NCI-H187 treated with DMSO at 0.1 percent for 48 hours (cell line): ENCODE results near the gene TDRKH.
A peak's percentile ranks its signal among the peaks of the same experiment; 100 is the strongest.

ENCODE experiments used
- DNase-seq: peaks from one replicate; lab custom pipeline; 2025; lab: John Stamatoyannopoulos, UW

The TDRKH gene, protein sequence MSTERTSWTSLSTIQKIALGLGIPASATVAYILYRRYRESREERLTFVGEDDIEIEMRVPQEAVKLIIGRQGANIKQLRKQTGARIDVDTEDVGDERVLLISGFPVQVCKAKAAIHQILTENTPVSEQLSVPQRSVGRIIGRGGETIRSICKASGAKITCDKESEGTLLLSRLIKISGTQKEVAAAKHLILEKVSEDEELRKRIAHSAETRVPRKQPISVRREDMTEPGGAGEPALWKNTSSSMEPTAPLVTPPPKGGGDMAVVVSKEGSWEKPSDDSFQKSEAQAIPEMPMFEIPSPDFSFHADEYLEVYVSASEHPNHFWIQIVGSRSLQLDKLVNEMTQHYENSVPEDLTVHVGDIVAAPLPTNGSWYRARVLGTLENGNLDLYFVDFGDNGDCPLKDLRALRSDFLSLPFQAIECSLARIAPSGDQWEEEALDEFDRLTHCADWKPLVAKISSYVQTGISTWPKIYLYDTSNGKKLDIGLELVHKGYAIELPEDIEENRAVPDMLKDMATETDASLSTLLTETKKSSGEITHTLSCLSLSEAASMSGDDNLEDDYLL

DNA sequence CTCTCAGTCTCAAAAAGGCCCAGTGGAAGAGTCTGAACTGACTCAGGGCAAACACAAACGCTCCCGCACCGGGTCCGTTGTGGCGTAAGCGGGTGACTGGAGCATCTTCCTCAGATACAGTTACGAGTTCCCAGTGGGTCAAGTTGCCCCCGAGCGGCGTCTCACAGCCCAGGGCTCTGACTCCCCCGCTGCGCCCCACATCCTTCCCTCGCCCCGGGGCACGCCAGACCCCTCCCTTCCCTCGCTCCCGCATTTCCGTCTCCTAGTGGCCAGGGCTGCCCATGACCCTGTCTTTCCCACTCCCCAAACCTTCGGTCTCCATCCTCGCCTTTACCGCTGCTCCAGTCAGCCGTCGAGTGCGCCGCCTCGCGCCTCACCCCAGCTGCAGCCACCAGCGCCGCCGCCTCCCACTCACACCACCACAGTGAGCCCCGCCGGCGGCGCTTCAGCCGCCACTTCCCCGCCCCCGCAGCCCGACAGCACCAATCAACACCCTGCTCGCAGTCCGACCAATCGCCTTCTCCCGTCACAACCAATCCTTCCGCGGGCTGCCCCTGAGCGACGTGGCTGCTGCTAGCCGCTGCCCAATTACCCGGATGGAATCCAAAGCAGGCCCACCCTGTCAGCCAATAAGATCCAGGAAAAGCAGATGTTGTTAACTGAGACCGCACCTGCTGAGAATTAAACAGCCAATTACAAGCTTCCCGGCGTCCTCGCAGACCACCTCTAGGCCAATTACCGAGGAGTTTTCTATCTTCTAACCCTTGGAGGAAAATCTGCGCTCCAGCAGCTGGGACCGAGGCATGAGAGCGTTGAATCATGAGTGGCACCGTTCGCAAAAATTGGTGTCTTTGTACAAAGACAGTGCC, at the start of gene TDRKH:
Gene TDRKH (minus strand): TSS at position 430 of the 869 bp plus-strand sequence. CDS start 7,478 bp downstream, outside the sequence.
- peak; percentile 100 for DNase-seq

DNA sequence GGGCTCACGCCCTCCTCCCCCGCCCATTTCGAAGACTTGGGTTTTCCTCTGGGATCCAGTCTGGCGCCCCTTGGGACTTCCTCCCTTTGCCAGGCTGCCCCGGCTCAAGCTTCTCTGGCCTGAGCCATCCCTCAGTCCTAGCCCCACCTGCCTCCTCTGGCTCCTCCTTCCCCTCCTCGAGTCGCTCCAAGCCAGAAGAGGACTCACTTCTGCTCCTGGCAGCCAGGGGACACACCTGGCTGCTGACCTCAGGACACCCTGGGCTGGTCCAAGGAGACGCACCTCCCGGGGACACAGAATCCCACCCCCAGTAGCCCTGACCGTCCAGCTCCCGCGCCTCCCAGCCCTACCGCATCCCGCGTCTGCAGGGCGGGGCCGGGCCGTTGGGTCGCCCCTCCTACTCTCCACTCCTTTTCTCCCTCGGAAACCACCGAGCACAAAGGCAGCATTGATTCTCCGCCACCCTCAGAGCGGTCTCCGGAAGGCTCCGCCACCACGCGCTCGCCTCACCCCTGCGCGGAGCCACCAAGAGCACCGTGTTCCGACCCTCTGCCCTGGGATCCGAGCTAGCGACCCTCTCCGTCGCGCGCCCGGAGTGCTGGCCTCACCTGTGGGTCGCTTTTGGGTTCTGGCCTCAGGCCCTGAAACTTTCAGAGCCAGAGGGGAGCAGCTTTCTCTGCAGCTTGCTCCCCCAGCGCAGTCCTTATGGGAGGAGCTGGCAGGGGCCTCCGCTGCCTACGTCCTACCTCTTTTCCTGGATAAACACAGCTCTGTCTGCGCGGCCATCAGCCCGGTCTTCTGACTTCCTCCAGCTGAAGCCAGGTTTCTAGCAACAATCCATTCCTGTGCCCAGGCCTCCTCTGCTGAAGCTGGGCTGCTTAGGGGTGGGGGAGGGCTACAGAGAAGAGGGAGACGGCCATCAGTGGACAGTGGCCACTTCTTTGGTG, 49.4 kb upstream of the TDRKH start, which contains the start of gene C2CD4D:
Gene C2CD4D (minus strand): TSS at position 364 of the 947 bp plus-strand sequence. CDS start 831 bp downstream, outside the sequence.
- peak; percentile 47 for DNase-seq

DNA sequence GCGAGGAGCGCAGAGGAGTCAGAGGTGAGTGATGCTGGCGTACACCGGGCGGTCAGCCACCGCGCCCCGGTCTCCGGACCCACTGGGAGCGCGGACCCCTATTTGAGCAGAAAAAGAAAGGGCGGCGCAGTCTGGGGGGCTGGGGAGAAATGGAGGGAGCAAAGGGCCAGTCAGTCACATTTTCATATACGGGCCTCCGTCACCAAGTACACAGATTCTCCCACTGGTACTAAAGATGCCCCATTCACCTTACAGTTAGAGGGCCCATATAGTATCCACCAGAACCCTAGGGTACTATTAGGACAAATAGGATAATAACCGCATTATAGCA, 48.7 kb upstream of the TDRKH start:
- no peak for DNase-seq

DNA sequence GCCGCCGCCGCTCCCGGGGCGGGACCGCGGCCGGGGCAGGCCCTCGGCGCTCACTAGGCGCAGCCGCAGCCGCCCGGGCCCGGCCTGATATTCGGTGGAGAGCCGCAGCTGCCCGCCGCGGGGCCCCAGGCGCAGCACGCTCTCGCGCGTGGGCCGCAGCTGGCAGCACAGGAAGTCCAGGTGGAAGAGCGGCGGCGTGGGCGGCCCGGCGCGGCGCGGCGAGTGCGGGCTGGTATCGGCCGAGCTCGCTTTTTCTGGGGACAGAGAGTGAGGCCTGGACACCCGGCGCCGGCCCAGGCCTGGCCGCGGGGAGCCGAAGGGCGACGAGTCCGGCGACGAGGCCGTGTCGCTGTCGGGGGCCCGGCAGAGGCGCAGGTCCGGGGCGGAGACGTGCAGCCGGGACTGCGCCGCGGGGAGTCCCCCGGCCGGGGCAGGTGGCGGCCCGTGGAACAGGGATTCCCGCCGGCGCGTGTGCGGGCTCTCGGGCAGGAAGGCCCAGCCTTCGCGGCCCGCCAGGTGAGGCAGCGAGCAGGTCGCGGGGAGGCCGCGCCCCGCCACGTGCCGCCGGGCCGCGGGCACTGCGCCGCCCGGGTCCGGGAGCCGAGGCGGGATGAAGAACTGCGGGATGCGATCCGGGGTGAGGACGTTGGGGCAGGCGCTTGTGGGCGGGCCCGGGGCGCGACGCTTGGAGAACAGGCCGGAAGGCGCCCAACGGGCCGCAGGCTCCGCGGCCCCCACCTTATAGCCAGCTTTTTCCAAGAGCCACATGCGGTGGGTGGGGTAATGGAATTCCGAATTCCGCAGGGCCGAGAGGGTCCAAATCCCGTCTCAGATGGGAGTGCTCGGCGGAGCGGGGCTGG, 48.2 kb upstream of the TDRKH start:
- no peak for DNase-seq

DNA sequence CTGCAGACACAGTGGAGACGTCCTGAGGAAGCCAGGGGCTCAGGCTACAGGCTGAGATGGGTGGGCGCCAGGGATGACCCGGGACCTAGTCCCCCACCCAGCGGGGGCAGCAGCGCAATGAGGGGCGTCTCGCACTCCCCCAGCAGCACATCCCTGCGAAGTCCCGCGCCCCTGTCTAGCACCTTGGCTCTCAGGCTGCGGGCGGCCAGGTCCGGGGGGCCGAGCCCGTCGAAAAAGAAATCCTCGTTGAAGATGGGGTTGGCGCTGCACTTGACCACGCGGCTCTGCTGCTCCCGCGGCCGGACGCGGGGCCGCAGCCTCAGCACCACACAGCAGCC, 47.6 kb upstream of the TDRKH start:
- no peak for DNase-seq

DNA sequence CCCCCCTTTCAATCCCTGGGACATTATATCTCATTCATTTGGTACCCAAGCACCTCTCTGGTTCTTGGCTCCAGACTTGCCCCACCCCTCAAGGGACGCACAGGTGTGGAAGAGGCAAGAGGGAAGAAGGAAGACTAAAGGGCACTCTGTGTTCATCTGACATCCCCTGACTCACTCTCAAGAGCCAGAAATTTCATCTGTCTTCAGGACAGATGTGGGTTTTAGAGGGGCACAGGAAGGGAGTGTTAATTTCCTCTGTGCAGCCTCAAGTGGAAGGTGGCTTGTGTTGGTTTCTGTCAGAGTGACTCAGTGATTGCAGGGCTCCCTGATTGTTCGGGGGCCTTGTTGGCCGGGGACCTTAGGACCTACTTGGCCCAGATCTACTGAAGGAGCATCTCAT, 46.9 kb upstream of the TDRKH start:
- DNase-seq: no peak

DNA sequence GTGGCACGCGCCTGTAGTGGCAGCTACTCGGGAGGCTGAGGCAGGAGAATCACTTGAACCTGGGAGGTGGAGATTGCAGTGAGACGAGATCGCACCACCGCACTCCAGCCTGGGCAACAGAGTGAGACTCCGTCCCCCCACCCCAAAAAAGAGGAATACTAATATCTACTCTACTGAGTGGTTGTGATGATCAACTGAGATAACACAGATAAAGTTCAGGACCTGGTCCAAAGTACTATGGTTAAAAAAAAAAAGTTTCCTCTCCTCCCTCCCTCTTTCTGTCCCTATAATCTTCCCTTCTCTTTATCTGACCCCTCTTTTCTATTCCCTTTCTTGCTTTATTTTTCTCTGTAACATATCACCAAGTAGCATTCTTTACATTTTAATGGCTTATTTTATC, 45.3 kb upstream of the TDRKH start:
- no peak for DNase-seq

DNA sequence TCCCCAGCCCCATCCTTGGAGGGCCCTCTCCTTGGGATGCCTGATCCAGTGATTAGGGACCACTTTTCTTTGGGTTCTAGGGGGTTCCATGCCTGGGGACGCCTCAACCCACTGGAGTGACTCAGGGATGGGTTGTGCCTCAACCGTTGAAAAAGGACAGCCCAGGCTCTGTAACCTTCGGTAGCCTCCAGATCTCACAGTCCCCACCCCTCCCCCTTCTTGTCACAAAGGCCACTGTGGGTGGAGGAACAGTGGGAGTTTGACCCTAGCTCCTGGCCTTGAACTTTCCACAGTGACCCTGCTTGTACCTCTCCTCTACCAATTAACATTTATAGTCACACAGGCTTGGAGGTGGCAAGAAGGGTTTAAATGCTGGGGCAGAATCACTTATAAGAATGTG, 43.9 kb upstream of the TDRKH start:
- no peak for DNase-seq

DNA sequence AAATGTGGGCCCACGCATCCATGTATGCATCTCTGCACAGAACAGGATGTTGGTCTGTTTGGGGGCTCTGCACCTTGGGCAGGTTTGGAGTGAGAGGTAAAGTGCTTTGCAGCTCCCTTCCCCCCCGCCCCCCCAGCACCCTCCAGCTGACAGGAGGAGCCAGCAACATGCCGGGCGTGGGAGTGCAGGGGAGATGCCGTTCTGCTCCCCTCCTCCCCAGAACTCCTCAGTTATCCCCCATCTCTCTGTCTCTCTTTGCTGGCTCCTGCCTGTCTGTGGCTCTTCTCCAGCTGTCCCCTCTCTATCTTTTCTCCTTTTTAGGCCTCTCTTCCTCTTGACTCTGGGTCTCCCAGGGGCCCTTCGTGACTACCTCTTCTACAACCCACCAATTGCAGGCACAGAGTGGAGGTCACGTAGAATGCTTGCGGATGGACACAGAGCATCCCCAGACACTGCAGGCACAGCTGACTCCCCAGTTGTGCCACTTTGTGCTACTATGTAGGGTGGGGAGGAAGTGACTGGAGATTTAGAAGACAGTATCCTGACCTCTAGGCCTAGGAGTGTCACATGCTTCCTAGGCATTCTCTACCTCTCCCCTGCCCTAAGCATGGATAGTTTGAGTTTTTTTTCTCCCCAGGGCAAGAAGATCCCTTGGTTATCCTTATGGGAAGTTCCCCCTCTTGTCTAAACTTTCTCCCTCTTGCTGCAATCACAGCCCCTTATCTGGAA, 43.0 kb upstream of the TDRKH start:
- no peak for DNase-seq

DNA sequence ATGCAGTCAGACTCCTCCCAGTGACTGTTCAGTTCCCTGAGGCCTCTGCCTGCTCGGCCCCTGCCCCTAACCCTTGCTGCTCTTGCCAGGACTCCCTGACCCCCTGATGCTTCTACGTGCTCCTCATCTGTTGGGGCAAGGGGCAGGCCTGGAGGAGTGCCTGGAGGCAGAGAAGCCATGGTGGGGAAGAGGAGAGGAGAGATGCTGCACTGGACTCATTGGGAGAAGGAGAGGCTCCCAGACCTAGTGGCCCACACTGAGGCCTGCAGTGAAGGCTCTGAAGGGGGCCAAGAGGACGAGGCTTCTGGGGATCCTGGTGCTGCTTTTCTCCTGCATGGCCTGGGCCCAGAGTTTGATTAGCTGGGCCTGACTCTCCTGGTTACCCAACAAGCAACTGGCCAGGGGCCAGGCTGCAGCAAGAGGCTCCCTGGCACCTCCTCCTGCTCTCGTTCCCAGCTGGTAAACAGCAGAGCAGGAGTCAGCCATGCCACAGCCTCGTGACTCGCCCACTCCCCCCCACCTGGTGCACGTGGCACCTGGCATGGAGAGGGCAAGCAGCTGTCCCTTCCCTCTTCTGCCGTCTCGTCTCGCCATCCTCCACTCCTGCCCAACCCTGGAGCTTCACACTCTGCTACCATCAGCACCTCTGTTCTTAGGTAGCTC, 42.1 kb upstream of the TDRKH start:
- peak; percentile 48 for DNase-seq

DNA sequence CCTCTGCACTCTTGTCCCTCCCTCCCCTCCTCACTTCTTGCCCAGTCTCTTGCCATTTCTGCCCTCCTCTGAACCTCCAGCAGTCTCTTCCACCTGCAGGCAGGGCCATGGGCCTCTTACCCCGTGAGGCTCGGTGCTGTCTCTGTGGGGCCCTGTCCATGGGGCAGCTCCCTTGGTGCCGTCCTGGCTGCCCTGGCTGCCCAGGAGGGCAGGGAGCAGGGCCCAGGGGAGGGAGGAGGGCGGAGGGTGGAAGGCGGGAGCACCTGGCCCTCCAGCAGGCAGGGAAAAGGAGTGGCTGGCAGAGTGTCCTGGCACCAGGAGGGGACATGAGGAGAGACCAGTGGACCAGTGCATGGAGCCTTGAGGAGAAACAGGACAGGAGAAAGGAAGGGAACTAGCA, 41.3 kb upstream of the TDRKH start, which contains the start of gene RORC:
Gene RORC (minus strand): TSS at position 198 of the 400 bp plus-strand sequence. CDS start 38 bp downstream, at position 160.
- DNase-seq: no peak

DNA sequence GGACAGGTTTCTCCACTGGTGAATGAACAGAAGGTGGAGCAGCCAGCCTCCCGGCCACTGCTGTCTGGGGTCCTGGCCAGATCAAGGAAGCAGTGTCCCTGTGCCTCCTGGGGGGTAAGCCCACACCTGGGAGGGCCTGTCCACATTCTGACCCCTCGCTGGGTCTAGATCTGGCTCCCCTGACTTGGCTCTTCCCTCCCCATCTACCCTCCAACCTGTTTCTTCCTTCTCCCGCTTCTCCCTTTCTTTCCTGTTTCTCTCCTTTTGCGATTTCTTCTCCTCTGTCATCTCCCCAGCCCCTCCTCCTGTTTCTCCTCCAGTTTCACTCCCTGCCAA, 40.9 kb upstream of the TDRKH start:
- DNase-seq: no peak

DNA sequence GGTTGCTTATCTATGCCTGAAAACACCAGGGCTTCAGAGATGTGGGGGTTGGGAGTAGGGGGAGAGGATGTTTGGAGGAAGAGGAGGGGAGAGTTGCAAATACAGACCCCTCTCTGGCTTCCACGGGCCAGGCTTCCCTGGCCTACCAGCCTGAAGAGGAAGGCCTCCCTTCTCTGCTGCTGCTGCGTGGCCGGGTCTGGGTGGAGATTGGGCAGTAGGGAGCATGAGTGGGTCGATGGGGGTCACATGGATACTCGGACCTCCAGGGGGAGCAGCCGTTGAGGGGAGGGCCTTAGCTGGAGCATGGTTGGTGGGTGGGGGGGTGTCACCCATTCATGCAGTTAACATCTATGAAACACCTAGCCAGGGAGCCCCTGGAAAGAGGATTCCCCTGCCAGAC, 39.8 kb upstream of the TDRKH start:
- DNase-seq: no peak

DNA sequence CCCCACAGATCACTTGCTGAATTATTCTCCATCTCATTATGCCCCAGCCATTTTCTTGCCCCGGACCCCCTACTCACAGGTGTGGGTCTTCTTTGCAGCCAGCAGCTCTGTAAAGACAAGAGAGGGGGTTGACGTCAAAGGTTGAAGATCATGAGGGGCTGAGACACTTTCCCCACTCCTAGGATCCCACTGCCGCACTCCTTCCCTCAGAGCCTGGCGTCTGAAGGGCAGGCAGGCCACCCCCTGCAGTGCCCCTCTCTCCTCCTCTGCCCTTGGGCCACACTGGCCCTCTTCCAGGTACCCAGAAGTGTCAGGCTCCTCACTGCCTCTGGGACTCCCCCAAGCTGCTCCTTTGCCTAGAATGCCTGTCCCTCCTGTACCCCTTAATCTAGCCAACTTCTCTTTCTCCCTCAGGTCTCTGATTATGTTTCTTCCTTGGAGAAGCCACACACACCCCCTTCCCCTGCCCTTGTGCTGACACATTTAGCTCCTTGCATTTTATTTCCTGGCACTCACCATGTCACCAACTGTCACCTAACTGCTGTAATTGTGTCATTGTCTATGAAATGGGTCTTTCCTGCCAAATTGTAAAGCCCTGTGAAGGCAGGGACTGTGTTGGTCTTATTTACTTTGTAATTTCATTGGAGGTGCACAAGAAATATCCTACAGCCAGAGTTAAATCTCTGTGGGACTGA, 39.2 kb upstream of the TDRKH start:
- DNase-seq: no peak

DNA sequence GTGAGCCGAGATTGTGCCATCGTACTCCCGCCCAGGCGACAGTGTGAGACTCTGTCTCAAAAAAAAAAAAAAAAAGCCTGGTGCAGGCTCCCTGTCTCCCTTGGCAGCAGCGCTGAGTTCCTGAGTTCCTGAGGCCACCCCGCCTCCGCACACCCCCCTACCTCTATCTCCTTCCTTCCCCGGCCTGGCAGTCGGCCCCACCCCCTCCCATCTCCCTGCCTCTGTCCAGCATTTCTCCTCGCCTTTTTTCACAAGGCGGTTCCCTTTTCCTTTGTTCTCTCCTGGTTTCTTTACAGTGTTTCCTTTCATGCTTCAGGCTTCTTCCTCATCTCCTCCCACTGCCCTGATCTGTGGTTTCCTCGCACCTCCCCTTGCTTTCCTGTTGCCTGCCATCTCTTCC, 38.6 kb upstream of the TDRKH start:
- DNase-seq: no peak

DNA sequence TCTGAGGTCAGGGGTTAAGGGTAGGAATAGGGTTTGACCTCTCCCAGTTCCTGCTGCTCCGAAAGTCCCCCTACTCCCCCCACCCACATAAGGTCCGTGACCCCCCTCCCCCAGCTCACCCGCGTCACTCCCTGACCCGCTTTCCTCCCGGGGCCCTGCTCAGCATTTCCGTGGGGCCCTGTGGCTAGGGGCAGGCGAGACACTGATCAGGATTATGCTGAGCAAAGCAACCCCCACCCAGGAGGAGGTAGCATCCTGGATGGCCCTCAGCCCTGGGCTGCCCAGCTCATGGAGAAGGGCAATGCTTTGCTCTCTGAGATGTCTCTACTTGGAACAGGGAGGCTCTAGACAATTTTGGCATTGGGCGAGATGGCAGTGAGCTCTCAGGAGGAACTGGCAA, 37.6 kb upstream of the TDRKH start:
- DNase-seq: no peak

DNA sequence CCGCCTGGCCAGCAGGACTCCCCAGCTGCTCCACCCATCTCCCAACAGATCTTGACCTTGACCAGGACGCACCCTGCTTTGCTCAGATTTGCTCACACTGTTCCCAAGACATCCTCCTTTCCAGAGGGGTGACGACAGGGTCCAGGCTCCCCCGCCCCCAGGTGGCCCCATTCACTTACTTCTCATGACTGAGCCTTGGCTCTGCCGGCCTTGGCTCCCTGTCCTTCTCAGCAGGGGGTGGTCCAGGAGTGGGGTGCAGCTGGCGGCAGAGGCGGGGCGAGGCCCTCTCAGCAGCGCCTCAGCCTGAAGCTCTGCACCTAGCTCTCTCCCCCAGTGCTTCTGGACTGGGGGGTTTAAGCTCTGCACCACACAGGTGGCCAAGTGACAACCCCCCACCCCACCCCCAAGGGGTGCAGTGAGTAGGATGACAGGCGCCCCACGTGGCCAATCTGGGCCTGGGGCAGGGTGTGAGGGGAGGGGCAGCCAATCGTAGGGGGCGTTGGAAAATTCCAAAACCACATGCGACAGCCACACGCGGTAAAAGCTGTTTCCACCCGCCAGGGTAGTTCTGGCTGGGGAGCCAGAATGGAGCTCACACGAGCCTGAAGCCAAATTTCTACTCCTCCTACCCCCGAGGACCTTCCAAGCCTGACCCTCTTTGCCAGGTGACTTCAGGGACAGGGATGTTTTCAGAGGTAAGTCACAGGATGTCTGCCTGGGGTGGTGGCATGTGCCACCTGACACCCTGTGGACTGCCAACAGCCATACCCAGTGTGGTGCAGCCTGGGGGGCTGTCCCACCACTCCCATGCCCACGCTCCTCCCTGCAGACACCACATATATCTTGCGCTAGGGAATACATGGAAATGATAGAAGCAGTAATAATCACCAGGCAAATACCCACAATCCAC, 35.7 kb upstream of the TDRKH start:
- no peak for DNase-seq

DNA sequence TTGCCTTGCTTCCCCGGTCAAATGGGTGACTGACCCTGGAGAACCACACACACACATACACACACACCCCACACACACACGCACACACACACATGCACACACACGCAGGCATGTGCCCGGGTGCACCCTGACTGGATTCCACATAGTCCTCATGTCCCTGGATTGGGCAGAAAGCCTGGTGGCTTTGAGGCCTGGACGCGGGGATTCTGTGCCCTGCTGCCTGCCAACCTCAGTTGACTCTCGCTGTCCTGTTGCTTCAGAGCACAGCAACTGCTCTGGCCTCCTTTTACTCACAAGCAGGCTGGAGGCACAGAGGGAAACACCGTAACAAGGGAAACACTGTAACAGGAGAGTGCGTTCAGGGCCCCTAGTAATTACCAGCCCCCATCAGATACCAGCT, 34.9 kb upstream of the TDRKH start:
- DNase-seq: no peak
